Testis (tissue), 3 donors: ENCODE measurements around the gene RPEL1. TPM values are rescaled to one million over a fixed set of nuclear protein-coding genes. Genes with fewer than 3 reads are reported as not detected.

Experiments
- DNase-seq: peaks from one replicate; pipeline ENCODE4 v3.0.0-alpha.2; 2019
- H3K27ac ChIP-seq, 2 donors: fragments of 200-600 bp; sonication (generic); one replicate each; pipeline ENCODE4 v1.5.1; 2019
- H3K27me3 ChIP-seq: fragments of 200-600 bp; sonication (generic); one replicate; pipeline ENCODE4 v1.5.1; 2019
- H3K36me3 ChIP-seq: fragments of 200-600 bp; sonication (generic); one replicate; pipeline ENCODE4 v1.5.1; 2017; ENCODE audit warnings: low read depth; ENCODE audit errors: missing control alignments
- H3K4me1 ChIP-seq: fragments of 200-600 bp; sonication (generic); one replicate; pipeline ENCODE4 v1.5.1; 2019
- H3K4me3 ChIP-seq, 2 donors: fragments of 200-600 bp; sonication (generic); one replicate each; pipeline ENCODE4 v1.5.1; 2017 to 2019
- H3K9me3 ChIP-seq: fragments of 200-600 bp; sonication (generic); one replicate; pipeline ENCODE4 v1.5.1; 2017
- POLR2A ChIP-seq: fragments of 450-650 bp; IDR thresholded peaks from one replicate; pipeline ENCODE4 v1.6.1; 2017; ENCODE audit warnings: antibody characterized with exemption, mild to moderate bottlenecking, moderate library complexity
- WGBS, 2 donors: methylation state at CpG; one replicate each; pipeline ENCODE4 v1.1.5; 2018; 5-methylcytosine and 5-hydroxymethylcytosine counted together
- intact Hi-C: fragments of 100-400 bp; cut with DNase I; formaldehyde crosslinking; loops from one replicate; pipeline ENCODE4 v1.15.1; 2023; ENCODE audit warnings: low total_unique reads
- polyA plus RNA-seq: library from polyadenylated mRNA; stranded (reverse); fragments of 350-450 nt; fragmentation: Illumina TruSeq; extraction: RNeasy Lipid Tissue Mini Kit (QIAGEN cat#74804); gene quantifications from one replicate; pipeline ENCODE4 v1.2.3, GENCODE V29; 2014; ENCODE audit warnings: low read depth, low replicate concordance; ENCODE audit not compliant: insufficient read depth
- total RNA-seq, 2 donors: library from RNA; depleted of rRNA; stranded (reverse); fragments of >200 nt; gene quantifications; one replicate each; pipeline ENCODE4 v1.2.3, GENCODE V29; 2016
- TF ChIP-seq, protein P1 (sequence below), 3 experiments: fragments of 450-650 bp in 2 of 3; fragments of 200-600 bp in 1 of 3; sonication (generic) in 1 of 3; IDR thresholded peaks; one replicate each; pipeline ENCODE4 v1.5.1; 2016 to 2019; ENCODE audit warnings: antibody characterized with exemption in 3 of 3, mild to moderate bottlenecking in 2 of 3, moderate library complexity in 1 of 3

Gene RPEL1
- total and polyA plus RNA-seq, 3 donors from 2014 or later, result not detected

DNA sequence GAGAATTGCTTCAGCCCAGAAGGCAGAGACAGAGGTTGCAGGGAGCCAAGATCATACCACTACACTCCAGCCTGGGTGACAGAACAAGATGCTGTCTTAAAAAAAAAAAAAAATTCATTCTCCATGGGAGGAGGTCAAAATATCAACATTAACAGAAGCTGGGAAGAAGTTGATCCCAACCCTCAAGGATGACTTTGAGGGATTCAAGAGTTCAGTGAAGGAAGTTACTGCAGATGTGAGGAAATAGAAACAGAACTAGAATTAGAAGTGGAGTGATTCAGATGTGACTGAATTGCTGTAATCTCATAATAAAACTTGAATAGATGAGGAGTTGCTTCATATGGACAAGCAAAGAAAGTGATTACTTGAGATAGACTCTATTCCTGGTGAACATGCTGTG lies 19.7 kb upstream of the RPEL1 start:
- intact Hi-C loops, result no loop called here
- no peaks in the 10 kb centered on the region for H3K36me3 ChIP-seq
- H3K4me1 ChIP-seq, result peaks cover 4% of the 10 kb centered on the region
- DNase-seq, result no peak
- TF ChIP-seq, protein P1, sequence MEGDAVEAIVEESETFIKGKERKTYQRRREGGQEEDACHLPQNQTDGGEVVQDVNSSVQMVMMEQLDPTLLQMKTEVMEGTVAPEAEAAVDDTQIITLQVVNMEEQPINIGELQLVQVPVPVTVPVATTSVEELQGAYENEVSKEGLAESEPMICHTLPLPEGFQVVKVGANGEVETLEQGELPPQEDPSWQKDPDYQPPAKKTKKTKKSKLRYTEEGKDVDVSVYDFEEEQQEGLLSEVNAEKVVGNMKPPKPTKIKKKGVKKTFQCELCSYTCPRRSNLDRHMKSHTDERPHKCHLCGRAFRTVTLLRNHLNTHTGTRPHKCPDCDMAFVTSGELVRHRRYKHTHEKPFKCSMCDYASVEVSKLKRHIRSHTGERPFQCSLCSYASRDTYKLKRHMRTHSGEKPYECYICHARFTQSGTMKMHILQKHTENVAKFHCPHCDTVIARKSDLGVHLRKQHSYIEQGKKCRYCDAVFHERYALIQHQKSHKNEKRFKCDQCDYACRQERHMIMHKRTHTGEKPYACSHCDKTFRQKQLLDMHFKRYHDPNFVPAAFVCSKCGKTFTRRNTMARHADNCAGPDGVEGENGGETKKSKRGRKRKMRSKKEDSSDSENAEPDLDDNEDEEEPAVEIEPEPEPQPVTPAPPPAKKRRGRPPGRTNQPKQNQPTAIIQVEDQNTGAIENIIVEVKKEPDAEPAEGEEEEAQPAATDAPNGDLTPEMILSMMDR (IDR thresholded peaks at IDR 0.05), result no peak
- TF ChIP-seq POLR2A, result no peak
- no peak overlapping the region for H3K4me3 ChIP-seq
- H3K27me3 ChIP-seq, result no peaks in the 10 kb centered on the region
- H3K9me3 ChIP-seq, result no peaks in the 10 kb centered on the region
- H3K27ac ChIP-seq, result no peak overlapping the region

DNA sequence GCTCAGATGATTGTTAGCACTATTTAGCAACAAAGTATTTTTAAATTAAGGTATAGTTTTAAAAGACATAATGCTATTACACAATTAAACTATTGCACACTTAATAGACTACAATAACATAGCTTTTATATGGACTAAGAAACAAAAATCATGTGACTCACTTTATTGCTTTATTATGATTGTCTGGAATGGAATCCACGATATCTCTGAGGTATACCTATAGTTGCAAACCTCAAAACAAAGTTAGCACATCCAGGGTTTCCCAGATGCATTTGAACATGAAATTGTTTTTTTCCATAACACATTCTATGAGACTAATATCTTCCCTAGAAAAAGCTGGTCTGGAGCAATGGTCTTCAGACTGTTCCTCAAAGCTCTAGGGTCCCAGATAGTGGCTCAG lies 18.3 kb upstream of the RPEL1 start:
- no peak overlapping the region for H3K27ac ChIP-seq
- intact Hi-C loops, result no loop called here
- WGBS, 2 donors, result 94 to 95% methylated on average over 1 of the region's 1 CpG
- no peaks in the 10 kb centered on the region for H3K9me3 ChIP-seq
- H3K4me3 ChIP-seq, result no peak overlapping the region
- peaks cover 10% of the 10 kb centered on the region for H3K4me1 ChIP-seq
- TF ChIP-seq, protein P1 (IDR thresholded peaks at IDR 0.05), result no peak
- TF ChIP-seq POLR2A, result no peak
- no peak for DNase-seq
- H3K27me3 ChIP-seq, result no peaks in the 10 kb centered on the region
- H3K36me3 ChIP-seq, result no peaks in the 10 kb centered on the region

DNA sequence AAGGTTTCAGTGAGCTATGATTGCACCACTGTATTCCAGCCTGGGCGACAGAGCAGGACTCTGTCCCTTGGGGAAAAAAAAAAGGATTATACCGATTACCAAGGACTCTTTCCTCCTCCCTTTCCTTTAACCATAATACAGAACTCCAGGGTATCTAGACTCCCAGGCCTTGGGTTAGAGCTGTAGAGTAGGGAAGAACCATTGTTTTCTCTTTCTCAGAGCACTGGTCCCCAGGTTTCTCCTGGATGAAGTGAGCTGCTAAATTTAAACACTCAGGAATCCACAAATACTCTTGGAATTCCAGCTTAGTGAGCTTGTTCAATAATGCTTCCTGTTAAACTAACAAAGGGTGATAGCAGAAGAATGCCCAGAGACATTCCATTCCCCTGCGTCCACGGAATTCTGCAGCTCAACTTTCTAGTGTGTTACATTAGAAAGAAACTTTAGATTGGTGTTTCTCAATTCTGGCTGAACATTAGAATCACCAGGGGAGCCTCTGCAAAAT lies 14.6 kb upstream of the RPEL1 start:
- WGBS, 2 donors, result 15 to 22% methylated on average over 4 of the region's 4 CpGs
- TF ChIP-seq, protein P1 (IDR thresholded peaks at IDR 0.05), result no peak
- no peak for TF ChIP-seq POLR2A
- Histone ChIP-seq H3K4me3 (no peak overlapping the region), H3K27me3 (no peaks in the 10 kb centered on the region), H3K4me1 (peaks cover 10% of the 10 kb centered on the region), H3K9me3 (no peaks in the 10 kb centered on the region), H3K36me3 (no peaks in the 10 kb centered on the region), H3K27ac (peak overlapping the region; percentile 10 to 53)
- intact Hi-C loops, result no loop called here
- peak; percentile 30 for DNase-seq

DNA sequence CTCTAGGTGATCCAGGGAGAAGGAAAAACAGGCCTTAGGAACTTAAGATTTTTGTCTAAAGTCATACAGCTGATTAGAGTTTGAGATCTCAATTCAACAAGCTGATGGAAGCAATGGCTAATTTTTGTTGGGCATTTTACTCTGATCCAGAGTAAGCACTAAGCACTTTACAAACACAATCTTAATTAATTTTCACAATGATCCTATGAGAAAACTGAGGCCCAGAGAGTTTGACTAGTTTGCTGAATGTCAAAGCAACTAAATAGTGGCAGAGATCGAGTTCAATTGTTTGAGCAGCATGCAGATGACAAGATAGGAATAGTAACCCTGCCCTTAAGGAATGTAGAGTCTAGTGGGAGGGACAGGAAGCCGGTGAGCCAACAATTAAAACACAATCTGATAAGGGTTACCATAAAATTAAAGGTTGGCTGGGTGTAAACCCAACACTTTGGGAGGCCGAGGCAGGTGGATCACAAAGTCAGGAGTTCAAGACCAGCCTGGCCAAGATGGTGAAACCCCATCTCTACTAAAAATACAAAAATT lies 13.5 kb upstream of the RPEL1 start:
- WGBS, 2 donors, result 67 to 82% methylated on average over 3 of the region's 3 CpGs
- no peaks in the 10 kb centered on the region for H3K9me3 ChIP-seq
- intact Hi-C loops, result no loop called here
- H3K4me3 ChIP-seq, result no peak overlapping the region
- no peaks in the 10 kb centered on the region for H3K36me3 ChIP-seq
- peaks cover 10% of the 10 kb centered on the region for H3K4me1 ChIP-seq
- no peak for DNase-seq
- no peaks in the 10 kb centered on the region for H3K27me3 ChIP-seq
- no peak overlapping the region for H3K27ac ChIP-seq
- TF ChIP-seq, protein P1 (IDR thresholded peaks at IDR 0.05), result no peak
- TF ChIP-seq POLR2A, result no peak

DNA sequence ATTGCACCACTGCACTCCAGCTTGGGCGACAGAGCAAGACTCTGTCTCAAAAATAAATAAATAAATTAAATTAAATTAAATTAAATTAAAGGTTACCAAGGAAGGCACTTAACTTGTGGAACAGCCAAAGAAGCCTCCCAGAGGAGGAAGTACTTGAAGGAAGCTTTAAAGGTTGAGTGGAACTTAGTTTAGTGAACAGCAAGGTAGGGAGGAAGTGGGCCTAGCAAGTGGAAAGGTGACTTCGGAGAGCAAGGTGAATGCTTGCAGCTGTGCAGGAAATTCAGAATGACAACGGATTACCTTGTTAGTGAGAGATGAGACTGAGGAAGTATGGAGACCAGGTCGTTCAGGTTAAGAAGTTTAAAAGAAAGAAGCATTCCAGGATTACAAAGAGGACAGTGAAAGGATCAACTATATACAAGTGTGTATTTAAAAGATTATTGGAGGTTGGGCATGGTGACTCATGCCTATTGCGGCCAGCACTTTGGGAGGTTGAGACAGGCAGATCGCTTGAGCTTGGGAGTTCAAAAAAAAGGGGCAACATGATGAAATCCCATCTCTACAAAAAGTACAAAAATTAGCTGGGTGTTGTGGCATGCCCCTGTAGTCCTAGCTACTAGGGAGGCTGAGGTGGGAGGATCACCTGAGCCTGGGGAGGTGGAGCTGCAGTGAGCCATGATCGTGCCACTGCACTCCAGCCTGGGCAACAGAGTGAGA lies 12.8 kb upstream of the RPEL1 start:
- Histone ChIP-seq H3K36me3 (no peaks in the 10 kb centered on the region), H3K27ac (no peak overlapping the region), H3K4me1 (peaks cover 10% of the 10 kb centered on the region), H3K9me3 (no peaks in the 10 kb centered on the region), H3K4me3 (no peak overlapping the region), H3K27me3 (no peaks in the 10 kb centered on the region)
- WGBS, 2 donors, result 83 to 89% methylated on average over 7 of the region's 7 CpGs
- intact Hi-C loops, result no loop called here
- no peak for DNase-seq
- TF ChIP-seq, protein P1 (IDR thresholded peaks at IDR 0.05), result no peak
- no peak for TF ChIP-seq POLR2A
